Measurements from ENCODE around the gene CHRNA7.

The CHRNA7 gene

DNA sequence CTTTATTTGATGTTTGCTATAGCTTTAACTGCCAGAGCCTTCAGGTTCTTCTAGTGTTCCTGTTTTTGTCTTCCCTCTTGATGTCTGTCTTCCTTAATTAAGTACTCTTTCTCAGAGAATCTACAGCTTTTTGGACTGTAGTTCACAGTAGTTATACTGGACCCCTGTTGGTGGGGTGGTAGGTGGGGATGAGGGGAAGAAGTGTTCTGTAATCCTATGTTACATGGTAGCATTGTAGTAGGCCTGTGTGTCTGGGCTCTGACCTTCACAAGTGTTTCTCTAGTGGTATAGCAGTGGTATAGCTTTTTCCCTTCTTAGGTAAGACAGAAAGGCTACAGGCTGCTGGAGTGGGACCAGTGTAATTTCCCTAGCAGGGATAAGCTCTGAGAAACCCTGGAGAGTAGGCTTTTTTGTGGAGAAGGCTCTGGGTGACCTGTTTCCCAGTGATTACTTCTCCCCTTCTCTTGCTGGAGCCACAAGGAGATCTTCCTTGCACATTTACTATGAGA is 59.6 kb downstream of the CHRNA7 start:
- no peak for DNase-seq

DNA sequence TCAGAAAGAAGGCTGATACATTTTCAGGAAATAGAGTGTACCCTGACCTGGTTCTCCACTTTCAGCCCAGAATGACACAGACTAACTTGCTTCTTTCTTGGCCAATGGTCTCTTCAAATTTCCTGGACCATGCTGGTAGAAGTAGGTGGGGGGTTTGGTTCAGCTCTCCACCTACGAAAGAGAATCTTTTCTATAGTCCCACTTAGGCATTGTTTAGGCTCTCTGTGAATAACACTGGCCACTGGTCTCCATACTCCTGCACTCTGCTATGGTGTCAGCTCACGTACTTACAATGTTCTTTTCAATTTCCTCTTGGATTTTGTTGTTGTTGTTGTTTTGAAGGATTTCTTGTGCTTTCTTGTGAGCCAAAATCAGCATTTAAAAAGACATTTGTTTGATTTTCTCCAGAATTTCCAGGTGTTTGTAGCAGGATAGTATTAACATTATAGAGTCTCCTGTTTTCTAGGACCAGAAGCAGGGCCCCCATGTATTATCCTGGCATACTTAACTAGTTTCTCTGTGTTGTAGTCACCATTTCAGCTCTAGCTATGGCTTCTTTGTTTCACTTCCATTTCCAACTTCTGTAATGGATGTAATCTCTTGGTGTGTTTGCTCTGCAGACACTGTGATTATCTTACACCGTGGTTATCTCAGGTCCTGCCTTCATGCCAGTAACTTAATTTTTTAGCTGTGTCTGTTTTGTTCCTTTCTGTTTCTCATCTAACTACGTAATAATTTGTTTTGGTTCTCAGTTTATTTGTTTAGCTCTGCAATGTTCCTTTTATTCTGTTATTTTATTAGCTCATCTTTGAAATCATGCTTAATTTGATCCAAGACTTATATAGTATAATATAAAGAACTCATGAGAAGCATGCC is 61.4 kb downstream of the CHRNA7 start:
- no peak for DNase-seq

DNA sequence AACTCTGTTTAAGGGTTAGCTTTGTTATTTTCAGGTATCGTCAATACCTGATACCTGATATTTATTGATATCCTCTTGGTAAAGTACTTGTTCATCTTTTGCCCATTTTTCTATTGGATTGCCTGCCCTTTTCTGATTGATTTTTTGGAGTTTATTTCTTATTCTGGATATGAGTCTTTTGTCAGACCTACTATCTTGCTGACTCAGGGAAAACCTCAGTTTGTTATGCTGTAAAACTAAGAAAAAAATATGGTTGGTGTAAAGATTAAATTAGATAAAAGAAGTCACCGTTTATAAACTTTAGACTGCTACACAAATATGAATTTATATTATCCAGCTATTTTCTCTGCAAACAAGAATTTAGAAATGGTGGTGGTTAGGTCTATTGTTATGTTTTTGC is 65.9 kb downstream of the CHRNA7 start:
- DNase-seq: no peak

DNA sequence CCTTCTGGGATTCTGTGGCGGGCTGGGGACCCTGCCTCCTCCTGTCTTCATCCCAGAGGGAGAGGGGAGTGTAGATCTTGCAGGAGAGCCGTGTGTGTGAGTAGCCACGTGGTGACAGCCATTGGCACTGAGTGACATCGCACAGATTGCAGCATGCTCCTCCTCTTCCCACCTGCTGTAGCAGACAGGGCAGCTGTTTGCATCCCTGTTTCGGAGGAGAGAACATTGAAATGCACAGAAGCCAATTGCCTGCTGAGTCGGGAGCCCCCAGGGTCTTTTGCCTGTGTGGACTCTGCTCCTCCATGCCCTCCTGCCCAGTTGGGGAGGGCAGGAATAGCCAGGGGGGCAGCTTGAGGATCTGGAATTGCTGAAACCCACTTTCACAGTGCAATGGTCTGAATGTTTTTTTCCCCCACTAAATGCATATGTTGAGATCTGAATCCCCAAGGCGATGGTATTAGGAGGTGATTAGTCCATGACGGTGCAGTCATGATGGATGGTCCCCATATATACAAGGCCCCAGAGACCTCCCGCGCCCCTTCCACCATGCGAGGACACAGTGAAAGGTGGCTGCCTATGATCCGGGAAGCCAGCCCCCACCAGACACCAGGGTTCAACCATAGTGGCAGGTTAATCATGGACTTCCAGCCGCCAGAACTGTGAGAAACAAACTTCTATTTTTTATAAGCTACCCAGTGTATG is 66.8 kb downstream of the CHRNA7 start:
- DNase-seq: no peak

DNA sequence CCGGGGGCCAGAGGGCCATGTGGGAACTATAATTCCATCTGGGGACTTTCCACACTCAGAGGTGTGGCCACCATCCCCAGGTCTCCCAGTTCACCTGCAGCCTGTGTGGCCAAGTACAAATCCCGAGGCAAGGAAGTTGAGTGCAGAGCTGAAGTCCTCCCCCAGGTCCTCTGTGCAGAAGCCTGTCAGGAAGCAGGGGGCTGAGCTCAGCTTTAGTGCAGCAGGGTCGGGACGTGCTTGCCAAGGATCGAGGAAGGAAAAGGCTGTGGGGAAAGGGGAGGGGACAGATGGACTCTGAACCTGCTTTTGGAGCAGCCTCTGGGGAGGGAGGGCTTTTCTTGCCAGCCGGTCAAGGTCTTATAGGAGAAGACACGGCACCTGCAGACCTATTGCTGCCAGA is 67.7 kb downstream of the CHRNA7 start:
- DNase-seq: no peak

DNA sequence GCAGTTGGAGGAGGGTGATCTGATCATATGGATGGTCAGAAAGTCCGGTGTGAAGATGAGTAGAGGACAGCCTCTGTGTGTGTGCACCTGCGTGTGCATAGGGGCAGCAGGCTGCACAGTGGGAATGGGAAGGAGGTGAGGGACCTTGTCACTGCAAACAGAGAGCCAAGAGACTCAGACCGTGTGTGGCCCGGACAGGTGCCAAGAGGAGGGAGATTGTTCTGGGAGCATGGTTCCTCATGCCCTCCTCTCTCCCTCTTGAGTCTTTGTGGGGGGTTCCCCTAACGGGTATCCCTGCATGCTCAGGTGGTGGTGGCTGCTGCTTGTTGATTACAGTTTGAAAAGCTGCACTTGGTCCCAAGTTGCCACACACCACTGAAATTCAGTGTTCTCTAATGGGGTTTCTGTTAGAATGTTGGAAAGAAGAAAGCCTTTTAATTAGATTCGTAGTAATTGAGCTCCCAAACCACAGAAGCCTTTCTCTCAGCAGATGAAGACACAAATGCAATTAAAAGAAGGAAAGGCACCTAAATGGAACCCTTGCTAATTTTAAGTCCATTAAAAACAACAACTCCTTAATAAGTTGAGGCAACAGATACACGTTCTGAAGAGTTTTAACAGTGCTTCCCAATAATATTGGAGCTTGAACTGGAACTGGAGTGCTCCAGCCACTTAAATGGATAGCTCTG is 68.9 kb downstream of the CHRNA7 start:
- DNase-seq: no peak

DNA sequence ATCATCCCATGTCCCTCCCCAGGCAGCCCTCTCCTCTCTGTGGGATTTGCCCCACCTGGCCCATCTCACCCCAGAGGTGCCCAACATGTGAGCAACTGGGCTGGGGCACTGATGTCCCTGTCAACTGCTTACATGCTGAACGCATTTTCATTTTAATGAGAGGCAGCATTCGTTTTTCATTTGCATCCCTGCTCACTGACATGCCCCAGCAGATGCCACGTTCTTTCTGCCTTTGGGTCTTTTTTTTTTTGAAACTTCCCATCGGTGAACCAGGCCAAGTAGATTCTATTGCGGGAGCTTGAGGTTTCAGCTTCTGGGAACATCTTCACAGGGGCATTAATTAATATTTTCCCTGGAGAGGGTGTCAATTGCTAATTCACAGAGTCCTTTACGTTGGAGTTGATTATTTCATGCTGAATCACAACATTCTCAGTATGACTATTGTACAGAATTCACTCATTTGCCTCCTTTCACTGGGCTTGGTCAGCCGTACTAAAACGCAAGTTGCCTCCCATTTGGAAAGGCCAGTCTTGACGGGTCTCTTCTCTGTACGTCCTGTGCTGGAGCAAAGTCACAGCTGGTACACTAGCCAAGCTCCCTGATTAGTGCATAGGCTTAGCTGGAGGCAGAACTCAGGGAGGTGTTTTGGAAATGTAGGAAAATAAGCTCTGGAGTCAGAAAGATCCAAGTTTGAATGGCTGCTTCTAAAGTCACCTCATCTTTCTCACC is 69.8 kb downstream of the CHRNA7 start:
- peak; percentile 20 for DNase-seq

DNA sequence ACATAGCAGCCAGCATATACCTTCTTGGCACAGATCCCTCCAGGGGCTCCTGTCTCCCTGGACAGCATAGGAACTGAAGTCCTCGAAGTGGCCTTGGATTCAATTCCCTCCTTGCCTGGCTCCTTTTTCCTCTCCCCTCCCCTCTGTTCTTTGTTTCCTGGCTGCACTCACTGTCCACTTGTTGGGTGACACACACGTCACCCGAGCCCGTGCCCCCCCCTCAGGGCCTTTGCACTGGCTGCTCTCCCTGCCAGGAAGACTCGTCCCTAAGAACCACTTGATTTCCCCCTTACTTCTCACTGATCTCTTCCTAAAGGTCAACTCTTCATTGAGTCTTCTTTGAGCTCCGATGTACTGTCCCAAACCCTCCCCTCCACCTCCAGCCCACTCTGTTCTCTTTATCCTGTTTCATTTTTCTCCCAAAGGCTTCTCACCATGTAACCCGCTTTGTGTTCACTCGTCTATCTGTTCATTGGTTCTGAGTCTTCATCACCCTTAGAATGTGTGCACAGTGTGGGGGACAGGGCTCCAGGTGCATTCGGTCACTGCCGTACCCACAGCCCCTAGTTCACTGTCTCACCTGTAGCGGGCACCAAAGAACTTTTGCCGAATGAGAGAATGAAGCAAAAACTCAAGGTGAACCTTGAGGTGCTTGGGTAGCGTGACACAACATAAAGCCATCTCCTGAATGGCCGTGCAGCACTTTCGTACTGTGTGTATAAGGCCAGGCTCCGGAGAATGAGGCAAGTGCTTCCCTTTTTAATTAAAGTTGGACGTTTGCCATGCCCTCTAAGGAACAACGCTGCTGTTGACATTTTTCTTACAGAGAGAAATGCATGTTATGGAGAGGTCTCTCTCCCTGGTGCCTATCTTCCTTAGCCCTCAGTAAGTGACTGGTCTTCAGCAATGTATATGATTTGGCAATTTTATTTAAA is 74.0 kb downstream of the CHRNA7 start:
- no peak for DNase-seq

DNA sequence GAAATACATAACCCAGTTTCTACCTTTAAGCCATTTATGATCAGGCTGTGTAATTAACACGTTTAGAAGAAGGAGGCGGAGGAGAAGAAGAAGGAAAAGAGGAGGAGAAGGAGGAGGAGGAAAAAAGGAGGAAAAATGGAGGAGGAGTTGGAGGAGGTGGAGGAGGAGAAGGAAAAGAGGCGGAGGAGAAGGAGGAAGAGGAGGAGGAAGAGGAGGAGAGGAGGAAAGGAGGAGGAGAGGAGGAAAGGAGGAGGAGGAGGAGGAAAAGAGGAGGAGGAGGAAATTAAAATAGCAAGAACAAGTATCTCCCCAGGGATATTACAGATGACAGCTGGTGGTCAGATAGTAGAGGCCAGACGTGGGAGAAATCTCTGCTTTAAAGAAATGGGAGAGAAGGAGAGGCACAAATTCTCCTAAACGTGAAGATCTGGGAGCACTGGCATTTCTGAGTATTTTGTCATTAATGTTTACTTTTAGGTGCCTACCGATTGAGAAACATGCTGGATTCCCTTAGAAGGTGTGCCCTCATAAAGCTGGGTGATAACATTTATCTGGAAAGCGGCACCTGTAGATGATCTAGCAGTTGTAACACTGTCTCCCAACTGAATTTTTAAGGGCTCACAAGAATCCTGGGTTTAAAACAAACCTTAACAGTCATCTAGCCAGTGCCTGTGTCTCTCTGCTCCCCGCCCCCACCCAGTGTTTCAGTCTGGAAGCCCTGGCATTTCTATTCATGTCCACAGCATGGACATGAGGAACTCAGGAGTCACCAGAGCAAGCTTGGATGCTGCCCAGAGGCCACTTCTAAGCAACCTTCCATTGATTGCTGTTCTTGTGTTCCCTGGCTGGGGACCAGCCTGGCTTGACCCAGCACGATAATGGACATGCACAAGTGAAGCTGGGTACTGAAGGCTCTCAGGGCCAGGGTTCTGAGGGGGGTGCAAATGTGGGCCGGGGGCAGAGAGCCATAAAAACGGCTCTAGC is 75.2 kb downstream of the CHRNA7 start:
- no peak for DNase-seq

DNA sequence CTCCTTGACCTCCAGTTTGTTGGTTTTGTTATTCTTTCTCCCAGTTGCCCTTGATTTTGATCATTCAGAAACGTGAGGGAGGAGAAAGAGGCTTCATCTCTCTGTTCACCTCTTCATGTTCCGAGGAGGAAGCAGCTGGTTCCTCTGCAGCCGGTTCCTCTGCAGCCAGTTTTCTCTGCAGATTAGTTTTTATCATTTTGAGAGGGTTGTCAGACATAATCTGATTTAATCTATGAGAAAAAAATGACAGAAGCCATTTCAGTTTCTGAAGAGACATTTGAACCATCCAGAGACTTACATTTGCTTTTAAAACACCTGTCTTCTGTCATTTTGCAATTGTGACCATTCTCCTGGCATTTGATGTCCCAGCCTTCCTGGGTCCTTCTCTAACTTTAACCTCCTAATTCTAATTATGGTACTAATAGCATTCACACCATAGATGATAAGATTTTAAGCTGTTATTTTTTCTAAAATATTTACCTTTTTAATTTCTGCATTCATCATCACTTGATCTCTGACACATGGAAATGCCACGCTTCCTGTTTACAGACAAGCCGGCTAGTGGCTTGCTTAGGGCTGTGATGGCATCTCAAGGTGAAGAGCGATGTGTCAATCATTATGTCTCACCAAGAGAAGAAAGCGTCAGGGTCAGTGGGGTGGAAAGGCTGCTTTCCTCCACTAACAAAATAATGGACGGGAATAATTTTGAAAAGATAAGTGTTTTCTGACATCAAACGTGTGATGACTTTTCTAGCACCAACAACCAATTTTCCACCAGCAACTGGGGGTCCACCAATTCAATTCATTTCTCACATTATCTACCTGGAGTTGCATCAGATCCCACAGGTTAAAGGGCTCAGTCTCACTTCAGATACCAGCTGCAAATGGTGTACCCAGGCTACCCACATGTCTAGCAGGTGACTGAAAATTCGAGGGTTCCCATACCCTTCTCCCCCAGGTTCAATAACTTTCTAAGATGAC is 76.4 kb downstream of the CHRNA7 start:
- no peak for DNase-seq

DNA sequence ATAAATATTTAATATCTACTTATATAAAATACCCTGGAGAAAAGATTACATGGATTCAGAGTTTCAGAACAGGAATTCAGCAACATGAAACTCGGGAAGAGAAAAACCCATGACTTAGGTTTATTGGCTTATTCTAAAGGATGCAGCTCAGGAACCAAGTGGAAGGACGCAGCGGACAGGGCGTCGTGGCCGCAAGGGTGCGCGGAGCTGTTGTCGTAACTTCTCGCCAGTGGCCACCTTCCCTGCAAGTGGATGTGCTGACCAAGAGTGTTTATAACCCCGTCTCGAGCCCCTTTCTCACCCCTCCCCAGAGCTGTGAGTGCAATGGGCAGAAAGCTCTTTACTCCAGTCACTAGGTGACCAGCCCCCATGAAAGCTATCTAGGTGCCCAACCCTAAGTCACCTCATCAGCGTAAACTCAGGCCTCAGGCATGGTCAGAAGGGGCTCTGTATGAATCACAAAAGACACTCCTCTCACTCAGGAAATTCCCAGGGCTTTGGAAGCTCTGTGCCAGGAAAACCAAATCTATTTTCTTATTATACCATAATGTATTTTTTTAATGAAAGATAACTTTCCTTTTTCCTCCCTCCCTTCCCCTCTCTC is 77.3 kb downstream of the CHRNA7 start:
- DNase-seq: no peak

DNA sequence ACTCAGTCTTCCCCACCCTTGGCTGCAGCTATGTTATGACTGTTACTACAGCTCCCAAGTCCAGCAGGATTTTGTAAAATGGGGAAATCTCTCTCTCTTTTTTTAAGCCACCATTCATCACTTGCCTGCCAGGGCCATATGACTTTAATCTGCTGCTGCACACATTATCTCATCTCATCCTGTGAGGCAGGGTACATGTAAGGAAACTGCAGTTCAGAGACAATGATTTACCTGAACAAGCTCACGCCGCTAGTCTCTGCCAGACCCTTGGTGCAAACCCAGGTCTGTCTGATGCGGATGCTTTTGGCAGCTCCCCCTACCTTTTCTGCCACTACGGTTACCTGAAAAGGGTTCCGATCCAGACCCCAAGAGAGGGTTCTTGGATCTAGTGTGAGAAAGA is 78.3 kb downstream of the CHRNA7 start:
- DNase-seq: no peak

DNA sequence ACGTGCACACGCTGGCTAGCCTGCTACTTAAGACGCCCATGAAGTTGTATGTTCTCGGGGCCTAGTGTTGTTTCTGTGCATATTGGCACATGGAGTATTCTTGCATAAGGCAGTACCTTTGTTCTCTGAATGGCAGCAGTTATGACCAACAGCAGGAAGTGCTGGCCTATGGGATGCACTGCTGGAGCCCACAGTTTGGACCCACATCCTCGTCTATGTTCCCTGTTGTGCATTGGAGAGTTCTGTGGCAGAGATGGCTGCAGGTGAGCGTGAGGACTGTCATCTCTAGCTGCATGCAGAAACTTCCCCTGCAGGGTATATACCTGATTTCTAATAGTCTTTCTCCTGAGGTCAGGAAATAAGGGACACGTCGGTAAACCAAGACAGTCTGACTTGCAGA is 81.8 kb downstream of the CHRNA7 start:
- no peak for DNase-seq

DNA sequence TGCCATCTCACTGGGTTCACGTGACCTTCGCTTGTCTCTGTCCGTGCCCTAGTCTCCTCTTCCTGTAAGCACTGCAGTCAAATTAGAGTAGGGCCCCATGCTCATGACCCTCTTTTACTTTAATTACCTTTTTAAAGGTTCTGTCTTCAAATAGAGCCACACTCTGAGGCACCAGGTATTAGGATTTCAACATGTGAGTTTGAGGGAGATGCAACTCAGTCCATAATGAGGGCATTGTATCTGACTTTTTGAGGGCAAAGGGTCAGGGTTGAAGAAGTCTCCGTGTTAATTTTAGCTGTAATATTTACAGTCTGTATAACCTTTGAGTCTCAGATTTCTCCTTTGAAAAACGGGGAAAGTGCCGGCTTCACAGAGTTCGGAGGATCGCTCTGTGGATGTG is 82.9 kb downstream of the CHRNA7 start:
- DNase-seq: no peak

DNA sequence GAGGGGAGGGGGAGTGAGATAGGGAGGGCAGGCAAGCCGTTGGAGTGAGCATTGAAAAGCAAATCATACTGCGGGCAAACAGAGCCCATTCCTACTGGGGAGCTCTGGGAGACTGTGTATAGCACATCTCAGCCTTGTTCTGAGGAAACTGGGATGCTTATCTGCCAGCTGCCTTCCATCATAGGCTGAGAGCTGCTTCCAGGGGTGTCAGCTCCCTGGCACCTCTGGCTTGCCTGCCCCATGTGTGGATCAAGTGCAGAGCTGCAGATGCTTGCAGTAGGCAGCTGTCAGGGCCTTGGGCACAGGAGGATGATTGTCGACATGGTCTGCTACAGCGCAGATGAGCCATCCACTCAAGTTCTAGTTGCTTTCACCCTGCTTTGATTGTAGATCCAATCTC is 86.8 kb downstream of the CHRNA7 start:
- DNase-seq: no peak

DNA sequence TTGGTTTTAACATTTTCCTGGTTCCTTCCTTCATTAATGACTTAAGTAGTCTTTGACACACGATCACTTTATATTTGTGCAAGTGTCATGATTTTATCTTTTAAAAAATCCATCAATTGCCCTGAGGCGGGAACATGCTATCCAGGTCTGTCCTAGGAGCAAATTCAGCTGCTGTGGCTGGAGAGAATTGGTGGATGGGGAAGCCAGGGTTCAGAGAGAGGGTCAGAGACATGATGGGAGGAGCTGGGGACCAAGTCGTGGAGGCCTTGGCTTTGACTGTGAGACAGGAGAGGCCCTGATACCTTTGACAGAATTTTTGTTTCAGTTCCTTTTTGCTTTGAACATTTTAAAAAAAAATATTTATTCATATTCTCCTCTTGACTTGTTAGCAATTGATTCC is 89.0 kb downstream of the CHRNA7 start:
- DNase-seq: no peak

DNA sequence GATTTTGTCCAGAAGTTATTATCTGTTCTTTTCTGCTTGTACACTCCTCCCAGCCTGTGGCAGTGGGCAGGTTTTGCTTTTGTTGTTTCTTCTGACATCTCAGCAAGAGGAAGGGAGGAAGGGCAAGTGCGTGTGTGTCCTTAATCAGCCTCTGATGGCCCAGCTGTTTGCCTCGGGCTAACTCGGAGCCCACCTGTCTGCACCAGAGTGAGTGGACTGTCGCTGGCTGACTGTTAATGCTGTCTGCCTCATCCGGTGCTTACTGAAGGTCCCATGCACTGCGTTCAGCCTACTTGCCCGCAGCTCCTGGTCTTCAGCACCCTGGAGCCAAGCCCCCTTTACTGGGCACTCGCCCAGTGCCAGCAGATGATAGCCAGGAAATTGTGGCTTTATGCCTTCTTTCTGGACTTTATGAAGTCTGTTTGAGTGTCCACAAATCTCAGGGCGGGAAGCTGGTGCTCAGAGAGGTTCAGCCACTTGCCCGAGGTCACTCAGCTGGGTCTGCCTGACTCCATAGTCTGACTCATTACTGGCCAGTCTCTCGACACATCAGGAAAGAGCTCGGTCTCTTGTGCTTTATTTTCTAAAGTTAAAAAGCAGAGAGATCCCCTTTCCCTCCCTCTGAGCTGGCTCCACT is 89.5 kb downstream of the CHRNA7 start:
- DNase-seq: no peak
